HepG2 (cell line): ENCODE measurements around the gene CSTF3. TPM values are rescaled to one million over a fixed set of nuclear protein-coding genes. Genes with fewer than 3 reads are reported as not detected.

Source experiments
- ATF6 ChIP-seq: sonication (generic); formaldehyde crosslinking; conservative IDR thresholded peaks from 2 replicates; pipeline ENCODE4 v1.4.0; 2020; ENCODE audit warnings: missing genetic modification reagents
- CBFB ChIP-seq: sonication (generic); formaldehyde crosslinking; IDR thresholded peaks from 2 replicates; pipeline ENCODE4 v1.4.0; 2020; ENCODE audit warnings: missing genetic modification reagents
- DMTF1 ChIP-seq: sonication (generic); formaldehyde crosslinking; IDR thresholded peaks from 2 replicates; pipeline ENCODE4 v1.4.0; 2020; ENCODE audit warnings: mild to moderate bottlenecking, missing genetic modification reagents
- MTERF4 ChIP-seq: sonication (generic); formaldehyde crosslinking; IDR thresholded peaks from 2 replicates; pipeline ENCODE4 v1.8.0; 2023; ENCODE audit warnings: mild to moderate bottlenecking, missing genetic modification reagents
- PBX3 ChIP-seq: sonication (generic); formaldehyde crosslinking; IDR thresholded peaks from 2 replicates; pipeline ENCODE4 v1.8.1; 2023; ENCODE audit warnings: missing genetic modification reagents, inconsistent platforms, borderline replicate concordance
- PHF8 ChIP-seq: sonication (generic); formaldehyde crosslinking; IDR thresholded peaks from 2 replicates; pipeline ENCODE4 v1.5.0; 2020; ENCODE audit warnings: missing genetic modification reagents
- PITX1 ChIP-seq: sonication (generic); formaldehyde crosslinking; IDR thresholded peaks from 2 replicates; pipeline ENCODE4 v1.5.1; 2020; ENCODE audit warnings: mild to moderate bottlenecking, missing genetic modification reagents
- SALL1 ChIP-seq: sonication (generic); formaldehyde crosslinking; IDR thresholded peaks from 2 replicates; pipeline ENCODE4 v1.8.0; 2022; ENCODE audit warnings: mild to moderate bottlenecking, missing genetic modification reagents
- SMC3 ChIP-seq: IDR thresholded peaks from 2 replicates; pipeline ENCODE4 v1.6.1; 2011; ENCODE audit warnings: low read length, improper control_type of control experiment
- SNAPC5 ChIP-seq: sonication (generic); formaldehyde crosslinking; IDR thresholded peaks from 2 replicates; pipeline ENCODE4 v1.8.1; 2023; ENCODE audit warnings: mild to moderate bottlenecking, missing genetic modification reagents, borderline replicate concordance
- TFAP4 ChIP-seq: sonication (generic); IDR thresholded peaks from 2 replicates; pipeline ENCODE4 v1.6.1; 2016; ENCODE audit warnings: low read depth, borderline replicate concordance
- UBTF ChIP-seq: sonication (generic); formaldehyde crosslinking; IDR thresholded peaks from 2 replicates; pipeline ENCODE4 v1.4.0; 2020; ENCODE audit warnings: mild to moderate bottlenecking, missing genetic modification reagents
- WIZ ChIP-seq: sonication (generic); formaldehyde crosslinking; IDR thresholded peaks from 2 replicates; pipeline ENCODE4 v1.5.1; 2020; ENCODE audit warnings: mild to moderate bottlenecking, missing genetic modification reagents
- ZNF3 ChIP-seq: IDR thresholded peaks from 2 replicates; pipeline ENCODE4 v1.7.0; 2017; ENCODE audit warnings: inconsistent platforms
- ZNF660 ChIP-seq: sonication (generic); formaldehyde crosslinking; IDR thresholded peaks from 2 replicates; pipeline ENCODE4 v1.5.1; 2020; ENCODE audit warnings: mild to moderate bottlenecking, low read depth, missing genetic modification reagents, borderline replicate concordance
- ZNF703 ChIP-seq: sonication (generic); formaldehyde crosslinking; IDR thresholded peaks from 2 replicates; pipeline ENCODE4 v1.5.1; 2020; ENCODE audit warnings: missing genetic modification reagents, mild to moderate bottlenecking, moderate library complexity, borderline replicate concordance
- ZNF776 ChIP-seq: sonication (generic); formaldehyde crosslinking; IDR thresholded peaks from 2 replicates; pipeline ENCODE4 v1.4.0; 2020; ENCODE audit warnings: mild to moderate bottlenecking, missing genetic modification reagents
- polyA plus RNA-seq, 8 experiments: library from polyadenylated mRNA; depleted of rRNA in 3 of 8; stranded (reverse) in 7 of 8; unstranded in 1 of 8; fragments of >200 nt; fragmentation: Illumina TruSeq in 4 of 8; extraction: Trizol in 4 of 8; gene quantifications; 2 replicates each; pipeline versions ENCODE4 v1.2.1 to v1.2.3, GENCODE V29; 2011 to 2016; ENCODE audit warnings: low read depth in 4 of 8, missing spikeins in 1 of 8, mixed read lengths in 1 of 8; ENCODE audit not compliant: insufficient read depth in 1 of 8
- total RNA-seq, 5 experiments: library from RNA; depleted of rRNA; stranded (reverse); fragments of >200 nt; fragmentation: Illumina TruSeq; extraction: Trizol; gene quantifications; 2 replicates each; pipeline ENCODE4 v1.2.3, GENCODE V29; 2016; ENCODE audit warnings: low read depth in 1 of 5

CSTF3 gene
- total and polyA plus RNA-seq, 2 of the 13 experiments (the other 11 are each of a cell fraction or from before 2014, with no cell fraction given): 21.5 to 43.6 TPM

- TF ChIP-seq UBTF (CRISPR knock-in tag) (no peak; the same call in 1 of the 2 replicates), WIZ (no peak), TFAP4 (no peak; the same call in 1 of the 2 replicates), DMTF1 (no peak), SALL1 (CRISPR knock-in tag) (no peak), ZNF660 (CRISPR knock-in tag) (no peak), CBFB (CRISPR knock-in tag) (no peak), MTERF4 (CRISPR knock-in tag) (no peak), PHF8 (CRISPR knock-in tag) (no peak), ZNF703 (CRISPR knock-in tag) (no peak), PBX3 (no peak), ATF6 (CRISPR knock-in tag) (no peak), ZNF776 (no peak), SMC3 (no peak), SNAPC5 (no peak), PITX1 (CRISPR knock-in tag) (no peak), ZNF3 (CRISPR knock-in tag) (no peak)
These were observed 121.0 kb downstream of the CSTF3 start (continued) for GRCh38 chr11:33040033-33040861.
